Mammary epithelial cell (primary cell): ENCODE results near the gene CREB5.

Source experiments
- EZH2 ChIP-seq: IDR thresholded peaks from 2 replicates; pipeline ENCODE4 v1.6.1; 2012; ENCODE audit warnings: low read length, inconsistent platforms, borderline replicate concordance
- TF ChIP-seq, protein P1 (sequence below), 2 donors: IDR thresholded peaks in 1 of 2; conservative IDR thresholded peaks in 1 of 2; 2 replicates each; pipeline ENCODE4 v1.5.1; 2011 to 2012; ENCODE audit warnings: inconsistent platforms in 2 of 2, low read length in 2 of 2, mild to moderate bottlenecking in 2 of 2, control low read depth in 1 of 2, low read depth in 1 of 2; ENCODE audit not compliant: insufficient read depth in 1 of 2; ENCODE audit errors: extremely low read depth in 1 of 2

DNA sequence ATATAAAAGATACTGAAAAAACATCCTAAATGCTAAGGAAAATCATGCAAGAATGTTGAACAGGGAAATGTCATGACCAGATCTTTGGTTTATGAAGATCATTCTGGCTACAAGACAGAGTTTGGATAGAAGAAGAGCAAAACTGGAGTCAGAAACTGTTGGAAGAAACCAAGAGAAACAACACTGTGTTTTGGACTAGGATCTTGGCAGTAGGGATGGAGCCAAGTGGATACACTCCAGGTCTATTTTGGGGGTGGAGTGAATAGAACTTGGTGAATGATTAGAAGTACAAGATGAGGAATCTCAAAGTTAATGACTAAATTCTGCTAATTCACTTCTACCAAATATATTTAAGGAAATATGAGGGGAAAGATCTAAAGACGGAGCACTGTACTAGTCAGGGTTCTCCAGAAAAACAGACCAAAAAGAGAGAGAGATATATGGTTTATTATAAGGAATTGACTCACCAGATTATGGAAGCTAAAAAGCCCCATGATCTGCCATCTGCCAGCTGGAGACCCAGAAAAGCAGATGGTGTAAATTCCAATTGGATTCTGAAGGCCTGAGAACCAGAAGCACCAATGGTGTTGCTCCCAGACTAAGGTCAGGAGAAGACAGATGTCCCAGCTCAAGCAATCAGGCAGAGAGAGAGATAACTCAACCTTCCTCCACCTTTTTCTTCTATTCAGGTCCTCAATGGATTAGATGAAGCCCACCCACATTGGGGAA is 290.9 kb downstream of the CREB5 start:
- TF ChIP-seq, protein P1, sequence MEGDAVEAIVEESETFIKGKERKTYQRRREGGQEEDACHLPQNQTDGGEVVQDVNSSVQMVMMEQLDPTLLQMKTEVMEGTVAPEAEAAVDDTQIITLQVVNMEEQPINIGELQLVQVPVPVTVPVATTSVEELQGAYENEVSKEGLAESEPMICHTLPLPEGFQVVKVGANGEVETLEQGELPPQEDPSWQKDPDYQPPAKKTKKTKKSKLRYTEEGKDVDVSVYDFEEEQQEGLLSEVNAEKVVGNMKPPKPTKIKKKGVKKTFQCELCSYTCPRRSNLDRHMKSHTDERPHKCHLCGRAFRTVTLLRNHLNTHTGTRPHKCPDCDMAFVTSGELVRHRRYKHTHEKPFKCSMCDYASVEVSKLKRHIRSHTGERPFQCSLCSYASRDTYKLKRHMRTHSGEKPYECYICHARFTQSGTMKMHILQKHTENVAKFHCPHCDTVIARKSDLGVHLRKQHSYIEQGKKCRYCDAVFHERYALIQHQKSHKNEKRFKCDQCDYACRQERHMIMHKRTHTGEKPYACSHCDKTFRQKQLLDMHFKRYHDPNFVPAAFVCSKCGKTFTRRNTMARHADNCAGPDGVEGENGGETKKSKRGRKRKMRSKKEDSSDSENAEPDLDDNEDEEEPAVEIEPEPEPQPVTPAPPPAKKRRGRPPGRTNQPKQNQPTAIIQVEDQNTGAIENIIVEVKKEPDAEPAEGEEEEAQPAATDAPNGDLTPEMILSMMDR (conservative IDR thresholded peaks at IDR 0.05 in 1 of 2, IDR thresholded peaks at IDR 0.05 in 1 of 2; ENCODE audit: extremely low read depth in 1 of 2, insufficient read depth in 1 of 2, low read depth in 1 of 2, low read length in 2 of 2): no peak
- no peak for TF ChIP-seq EZH2
